K562 (cell line): ENCODE data around the gene WWOX. TPM values are rescaled to one million over a fixed set of nuclear protein-coding genes. Genes with fewer than 3 reads are reported as not detected.

ENCODE experiments used
- ATAC-seq: fragments of 200-7000 bp; cut with Tn5 transposase; 3 replicates; pipeline ENCODE4 v1.9.1; 2020; ENCODE audit warnings: moderate library complexity
- BruUV-seq: library from RNA; stranded (reverse); fragments of 400-500 nt; replicated peaks from 2 replicates; lab custom pipeline; 2021; lab: Mats Ljungman, UMichigan
- CTCF ChIA-PET: fragments of 300-600 bp; formaldehyde crosslinking; extraction: SDS; loops from one replicate; lab custom pipeline; 2021; ENCODE audit warnings: low intra/inter-chr PET ratio; lab: Yijun Ruan, JAX
- POLR2A ChIA-PET: fragments of 300-600, 350-650 bp; sonication (Branson Sonifier 250); formaldehyde crosslinking; extraction: SDS; loops from one replicate; lab custom pipeline; 2021; ENCODE audit warnings: antibody characterized with exemption, inconsistent platforms; lab: Yijun Ruan, JAX
- DNase-seq, 4 experiments: peaks; one replicate each; pipeline versions ENCODE4 v3.0.0 to v3.0.0-alpha.2; 2011 to 2018; ENCODE audit warnings: low spot score in 3 of 4, mixed read lengths in 3 of 4; ENCODE audit errors: extremely low read depth in 1 of 4
- FAIRE-seq: peaks from 2 replicates; lab custom pipeline; 2011; peaks lifted over from hg19 to GRCh38; lab: Jason Lieb, UNC
- H2AFZ ChIP-seq: 2 replicates; pipeline ENCODE4 v1.6.0; 2011; ENCODE audit warnings: low read depth, low read length, control low read depth, inconsistent platforms
- H3K27ac ChIP-seq: fragments of 200-600 bp; 3 replicates; pipeline ENCODE4 v1.8.0; 2011; ENCODE audit warnings: low read depth, mild to moderate bottlenecking, control low read depth, inconsistent platforms, low read length, moderate library complexity, mixed read lengths; ENCODE audit errors: extremely low read depth
- H3K27me3 ChIP-seq, 2 experiments: fragments of 300-600 bp in 1 of 2; 2 replicates in 1 of 2; 3 replicates in 1 of 2; pipeline versions ENCODE4 v1.6.0 to v1.8.0; 2011; ENCODE audit warnings: inconsistent platforms in 2 of 2, low read length in 2 of 2, mild to moderate bottlenecking in 1 of 2, mixed read lengths in 1 of 2, moderate library complexity in 1 of 2; ENCODE audit not compliant: control insufficient read depth in 2 of 2, insufficient read depth in 2 of 2
- H3K36me3 ChIP-seq: fragments of 300-600 bp; 3 replicates; pipeline ENCODE4 v1.8.0; 2011; ENCODE audit warnings: mild to moderate bottlenecking, low read length, inconsistent platforms; ENCODE audit not compliant: control insufficient read depth, insufficient read depth
- H3K4me1 ChIP-seq, 2 experiments: fragments of 200-600 bp in 1 of 2; replicated peaks in 1 of 2; 2 replicates in 1 of 2; 3 replicates in 1 of 2; pipeline versions ENCODE4 v1.5.1 to v1.8.0; 2011; ENCODE audit warnings: inconsistent platforms in 2 of 2, low read length in 2 of 2, mild to moderate bottlenecking in 1 of 2, mixed read lengths in 1 of 2, moderate library complexity in 1 of 2; ENCODE audit not compliant: control insufficient read depth in 2 of 2, insufficient read depth in 2 of 2
- H3K4me2 ChIP-seq: 2 replicates; pipeline ENCODE4 v1.6.1; 2011; ENCODE audit warnings: low read length, control low read depth, inconsistent platforms, mixed read lengths; ENCODE audit not compliant: insufficient read depth
- H3K4me3 ChIP-seq: fragments of 200-600 bp; sonication (generic), shearing (Covaris generic); 2 replicates; pipeline ENCODE4 v1.5.1; 2016; ENCODE audit warnings: control low read depth, inconsistent platforms
- H3K79me2 ChIP-seq: fragments of 200-600 bp; 3 replicates; pipeline ENCODE4 v1.8.0; 2011; ENCODE audit warnings: low read length, inconsistent platforms; ENCODE audit not compliant: control insufficient read depth, insufficient read depth
- H3K9ac ChIP-seq, 2 experiments: 2 replicates each; pipeline versions ENCODE4 v1.6.0 to v1.6.1; 2011; ENCODE audit warnings: low read depth in 2 of 2, low read length in 2 of 2, control low read depth in 1 of 2, inconsistent platforms in 1 of 2, mild to moderate bottlenecking in 1 of 2, mixed read lengths in 1 of 2; ENCODE audit not compliant: insufficient read depth in 1 of 2
- H3K9me1 ChIP-seq: one replicate; pipeline ENCODE4 v1.6.0; 2011; ENCODE audit warnings: inconsistent platforms, mild to moderate bottlenecking, low read length, moderate library complexity; ENCODE audit not compliant: control insufficient read depth, insufficient read depth
- H3K9me3 ChIP-seq: replicated peaks from 2 replicates; pipeline ENCODE4 v1.5.1; 2011; ENCODE audit warnings: low read depth, low read length, inconsistent platforms; ENCODE audit not compliant: control insufficient read depth, insufficient read depth
- H4K20me1 ChIP-seq: replicated peaks from 2 replicates; pipeline ENCODE4 v1.6.1; 2011; ENCODE audit warnings: low read length, inconsistent platforms, mixed read lengths; ENCODE audit not compliant: control insufficient read depth, insufficient read depth
- BRD9 ChIP-seq: fragments of 450-650 bp; IDR thresholded peaks from 2 replicates; pipeline ENCODE4 v1.6.1; 2018; ENCODE audit warnings: low read depth; ENCODE audit not compliant: partially characterized antibody
- CHD1 ChIP-seq: fragments of 200-600 bp; sonication (generic); IDR thresholded peaks from one replicate; pipeline ENCODE4 v1.6.1; 2012; ENCODE audit warnings: mild to moderate bottlenecking, moderate library complexity, low read length, inconsistent platforms
- CHD2 ChIP-seq: IDR thresholded peaks from 2 replicates; pipeline ENCODE4 v1.6.1; 2011; ENCODE audit warnings: low read depth, low read length
- DEAF1 ChIP-seq: fragments of 450-650 bp; formaldehyde crosslinking; IDR thresholded peaks from 2 replicates; pipeline ENCODE4 v1.4.0; 2020; ENCODE audit warnings: mild to moderate bottlenecking, moderate library complexity
- EHMT2 ChIP-seq: fragments of 450-650 bp; IDR thresholded peaks from 2 replicates; pipeline ENCODE4 v1.6.1; 2018; ENCODE audit warnings: antibody characterized with exemption
- FOSL1 ChIP-seq: fragments of 200-800 bp; sonication (Bioruptor generic); conservative IDR thresholded peaks from 2 replicates; pipeline ENCODE4 v1.6.1; 2016; ENCODE audit warnings: missing genetic modification characterization, missing compliant biosample characterization
- GTF2E2 ChIP-seq: fragments of 200-800 bp; sonication (Bioruptor generic); IDR thresholded peaks from 2 replicates; pipeline ENCODE4 v1.6.1; 2016; ENCODE audit warnings: missing genetic modification characterization, missing compliant biosample characterization
- HNRNPLL ChIP-seq: fragments of 200-400 bp; formaldehyde crosslinking; IDR thresholded peaks from 2 replicates; pipeline ENCODE4 v1.6.1; 2017; ENCODE audit warnings: low read length, low read depth, mild to moderate bottlenecking; ENCODE audit not compliant: poor library complexity, severe bottlenecking
- MCM7 ChIP-seq, 2 experiments: fragments of 450-650 bp; IDR thresholded peaks; 2 replicates each; pipeline ENCODE4 v1.6.1; 2016 to 2018
- NFIC ChIP-seq: fragments of 450-650 bp; IDR thresholded peaks from 2 replicates; pipeline ENCODE4 v1.6.1; 2017; ENCODE audit warnings: mild to moderate bottlenecking, inconsistent platforms
- RFX1 ChIP-seq: fragments of 450-650 bp; IDR thresholded peaks from 2 replicates; pipeline ENCODE4 v1.6.1; 2016; ENCODE audit warnings: mild to moderate bottlenecking, moderate library complexity
- RHOXF2B ChIP-seq: fragments of 250-450 bp; sonication (Bioruptor Pico); conservative IDR thresholded peaks from 2 replicates; pipeline ENCODE4 v1.5.1; 2021
- RNF2 ChIP-seq: sonication (generic); IDR thresholded peaks from 2 replicates; pipeline ENCODE4 v1.6.1; 2016
- SAFB ChIP-seq: fragments of 200-400 bp; formaldehyde crosslinking; IDR thresholded peaks from 2 replicates; pipeline ENCODE4 v1.6.1; 2017; ENCODE audit warnings: low read depth, low read length, borderline replicate concordance
- SMARCE1 ChIP-seq: fragments of 450-650 bp; IDR thresholded peaks from 2 replicates; pipeline ENCODE4 v1.7.1; 2016; ENCODE audit warnings: mild to moderate bottlenecking
- TCF7L2 ChIP-seq: fragments of 150-350 bp; IDR thresholded peaks from 2 replicates; pipeline ENCODE4 v1.6.1; 2016; ENCODE audit warnings: low read depth, mild to moderate bottlenecking, low read length, moderate library complexity
- TRIM25 ChIP-seq: fragments of 450-650 bp; IDR thresholded peaks from 2 replicates; pipeline ENCODE4 v1.7.0; 2016; ENCODE audit warnings: borderline replicate concordance
- ZZZ3 ChIP-seq: fragments of 450-650 bp; IDR thresholded peaks from 2 replicates; pipeline ENCODE4 v1.6.1; 2016; ENCODE audit warnings: antibody characterized with exemption, mild to moderate bottlenecking, moderate library complexity
- WGBS: fragments of 100-300 bp; shearing (Covaris generic); methylation state at CpG from one replicate; pipeline ENCODE4 v1.1.6; 2016; ENCODE audit warnings: low coverage, mixed read lengths; ENCODE audit not compliant: insufficient coverage; ENCODE audit errors: missing lambda C conversion rate; 5-methylcytosine and 5-hydroxymethylcytosine counted together
- in situ Hi-C: fragments of 300-500 bp; cut with MboI; formaldehyde crosslinking; loops from 4 replicates; pipeline ENCODE4 v1.15.0; 2018; ENCODE audit warnings: inconsistent platforms, mixed read lengths
- intact Hi-C: fragments of 100-400 bp; cut with micrococcal nuclease; formaldehyde crosslinking; loops from 2 replicates; pipeline ENCODE4 v1.14.2; 2022
- polyA plus RNA-seq, 8 experiments: library from polyadenylated mRNA; depleted of rRNA in 4 of 8; stranded (reverse) in 5 of 8; unstranded in 3 of 8; fragments of >200 nt; fragmentation: Nextera tagmentation in 2 of 8; fragmentation: Illumina TruSeq in 1 of 8; extraction: Ambion mirVana in 2 of 8; extraction: Trizol in 1 of 8; gene quantifications; 2 replicates each; pipeline versions ENCODE4 v1.2.1 to v1.2.3, GENCODE V29; 2011 to 2014; ENCODE audit warnings: inconsistent platforms in 1 of 8, missing spikeins in 1 of 8
- total RNA-seq, 7 experiments: library from RNA; depleted of rRNA in 6 of 7; stranded (reverse); fragments of >200 nt in 6 of 7; fragmentation: Illumina TruSeq in 2 of 7; extraction: Trizol in 2 of 7; gene quantifications; 2 replicates each; pipeline versions ENCODE4 v1.2.1 to v1.2.3, GENCODE V29; 2011 to 2021; ENCODE audit warnings: low replicate concordance in 1 of 7

The WWOX gene
- total and polyA plus RNA-seq, 9 of the 15 experiments (the other 6 are each of a cell fraction or from before 2014, with no cell fraction given), result 1.6 to 22.7 (median 8.1) TPM

- BruUV-seq, result no TSS peak
- CTCF ChIA-PET, result no interaction called here
- Histone ChIP-seq H3K4me1 (no peaks in the 10 kb centered on the region), H3K27ac (no peak overlapping the region), H2AFZ (no peak overlapping the region), H3K79me2 (no peaks in the 10 kb centered on the region), H3K9me1 (no peaks in the 10 kb centered on the region)
- ATAC-seq, result no peak
- DNase-seq, result no peak
- WGBS, result 0% methylated on average over 6 of the region's 6 CpGs
- intact Hi-C loops, result no loop called here
- no peak for TF ChIP-seq FOSL1 (tag)
- TF ChIP-seq CHD2, result no peak
- no peak for TF ChIP-seq SMARCE1
- TF ChIP-seq DEAF1 (CRISPR knock-in tag), result no peak
- TF ChIP-seq RNF2, result no peak
- TF ChIP-seq BRD9, result no peak
- no peak for TF ChIP-seq NFIC
- no peak for TF ChIP-seq CHD1
- TF ChIP-seq TCF7L2, result no peak
- no peak for TF ChIP-seq GTF2E2 (tag)
- no peak for TF ChIP-seq RFX1
- no peak for TF ChIP-seq RHOXF2B (CRISPR knock-in tag)
- TF ChIP-seq SAFB, result no peak
- no peak for TF ChIP-seq TRIM25
- no peak for TF ChIP-seq ZZZ3
- no peak for TF ChIP-seq EHMT2
- TF ChIP-seq MCM7 (IDR thresholded peaks at IDR 0.05), result no peak
- no peak for TF ChIP-seq HNRNPLL
- TF ChIP-seq, all 486 proteins: peak for 0
- Histone ChIP-seq H4K20me1 (0 out of 2 replicates have a peak, but pooled peaks cover 4% of the 10 kb centered on the region), H3K36me3 (no peaks in the 10 kb centered on the region), H3K4me2 (no peak overlapping the region), H3K9ac (no peak overlapping the region), H3K4me3 (no peak overlapping the region), H3K9me3 (no peaks in the 10 kb centered on the region), H3K27me3 (peaks cover 2 to 11% of the 10 kb centered on the region in 2 experiments; a peak in 1 of 5 replicates)
- in situ Hi-C loops, result no loop called here
- POLR2A ChIA-PET, result no interaction called here
- no peak for FAIRE-seq
These were observed 675.7 kb downstream of the WWOX start for GRCh38 chr16:78775161-78775561.
